Nephron progenitor cell (in vitro differentiated cells): ENCODE measurements around the gene CNTN1.

Experiments used
- DNase-seq: peaks from one replicate; pipeline ENCODE4 v3.0.0; 2021
- H3K27ac Mint-ChIP-seq: 2 replicates; pipeline ENCODE4 v1.8.0; 2021; ENCODE audit warnings: mild to moderate bottlenecking, moderate library complexity, mixed read lengths
- H3K27me3 Mint-ChIP-seq: 2 replicates; pipeline ENCODE4 v1.8.0; 2021; ENCODE audit warnings: mild to moderate bottlenecking, low read depth, mixed read lengths; ENCODE audit not compliant: poor library complexity
- H3K36me3 Mint-ChIP-seq: 2 replicates; pipeline ENCODE4 v1.8.0; 2021; ENCODE audit warnings: low read depth, mixed read lengths
- H3K4me1 Mint-ChIP-seq: 2 replicates; pipeline ENCODE4 v1.8.0; 2021; ENCODE audit warnings: mixed read lengths
- H3K4me3 Mint-ChIP-seq: 2 replicates; pipeline ENCODE4 v1.8.0; 2021; ENCODE audit warnings: mild to moderate bottlenecking, moderate library complexity, mixed read lengths
- H3K9me3 Mint-ChIP-seq: 2 replicates; pipeline ENCODE4 v1.8.0; 2021; ENCODE audit warnings: mild to moderate bottlenecking, moderate library complexity, mixed read lengths
- CTCF ChIP-seq: fragments of 200-600 bp; sonication (generic); IDR thresholded peaks from 2 replicates; pipeline ENCODE4 v1.5.0; 2021; ENCODE audit warnings: antibody characterized with exemption

The CNTN1 gene

DNA sequence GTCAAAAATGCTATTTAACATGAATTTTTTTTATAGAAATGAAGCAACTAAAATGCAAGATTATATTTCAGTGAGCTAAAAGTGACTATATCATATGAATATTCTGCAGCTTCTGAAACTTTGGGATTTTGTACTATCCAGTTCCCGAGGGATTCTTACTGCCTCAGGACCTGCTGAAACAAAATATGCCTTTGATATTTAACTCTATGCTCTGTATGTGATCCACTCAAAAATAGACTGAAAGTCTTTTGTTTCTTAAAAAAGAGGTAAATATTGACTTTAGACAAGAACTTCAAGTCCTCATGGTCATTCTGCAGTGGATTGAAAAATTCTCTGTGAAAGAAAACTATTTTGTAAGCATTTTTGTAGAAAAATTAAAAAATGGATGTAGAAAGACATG lies 22.4 kb downstream of the CNTN1 start:
- peaks cover 6% of the 10 kb centered on the region for H3K27me3 Mint-ChIP-seq
- H3K9me3 Mint-ChIP-seq, result no peaks in the 10 kb centered on the region
- no peak overlapping the region for H3K27ac Mint-ChIP-seq
- H3K4me3 Mint-ChIP-seq, result no peak overlapping the region
- no peaks in the 10 kb centered on the region for H3K36me3 Mint-ChIP-seq
- peaks cover 4% of the 10 kb centered on the region for H3K4me1 Mint-ChIP-seq
- DNase-seq, result no peak
- no peak for TF ChIP-seq CTCF

GRCh38 chr12:40716037-40716436 lies 23.8 kb downstream of the CNTN1 start:
- Mint-ChIP-seq H3K4me1 (peaks cover 4% of the 10 kb centered on the region), H3K36me3 (no peaks in the 10 kb centered on the region), H3K9me3 (no peaks in the 10 kb centered on the region), H3K27me3 (peaks cover 6% of the 10 kb centered on the region), H3K27ac (no peak overlapping the region), H3K4me3 (no peak overlapping the region)
- no peak for TF ChIP-seq CTCF
- no peak for DNase-seq

DNA sequence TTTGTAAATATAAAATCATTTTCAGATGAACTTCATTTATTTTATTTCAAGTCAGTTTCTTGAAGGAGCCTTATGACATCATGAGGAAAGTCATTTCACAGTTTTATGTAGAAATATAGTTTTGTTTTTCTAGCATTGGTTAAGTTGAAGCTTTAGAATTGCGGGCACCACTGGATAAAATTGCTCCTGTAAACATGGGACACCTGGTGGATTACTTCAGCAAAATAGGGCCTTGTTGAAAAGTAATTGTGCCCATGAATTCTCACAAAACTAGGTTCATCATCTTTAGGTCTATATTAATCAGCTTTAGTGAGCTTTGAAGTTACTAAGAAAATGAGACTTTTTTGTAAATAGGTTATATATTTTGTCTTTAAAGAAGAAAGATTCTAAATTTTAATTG lies 25.3 kb downstream of the CNTN1 start:
- peaks cover 6% of the 10 kb centered on the region for H3K27me3 Mint-ChIP-seq
- no peaks in the 10 kb centered on the region for H3K36me3 Mint-ChIP-seq
- DNase-seq, result no peak
- H3K9me3 Mint-ChIP-seq, result no peaks in the 10 kb centered on the region
- H3K4me3 Mint-ChIP-seq, result no peak overlapping the region
- TF ChIP-seq CTCF, result no peak
- no peaks in the 10 kb centered on the region for H3K4me1 Mint-ChIP-seq
- no peak overlapping the region for H3K27ac Mint-ChIP-seq

DNA sequence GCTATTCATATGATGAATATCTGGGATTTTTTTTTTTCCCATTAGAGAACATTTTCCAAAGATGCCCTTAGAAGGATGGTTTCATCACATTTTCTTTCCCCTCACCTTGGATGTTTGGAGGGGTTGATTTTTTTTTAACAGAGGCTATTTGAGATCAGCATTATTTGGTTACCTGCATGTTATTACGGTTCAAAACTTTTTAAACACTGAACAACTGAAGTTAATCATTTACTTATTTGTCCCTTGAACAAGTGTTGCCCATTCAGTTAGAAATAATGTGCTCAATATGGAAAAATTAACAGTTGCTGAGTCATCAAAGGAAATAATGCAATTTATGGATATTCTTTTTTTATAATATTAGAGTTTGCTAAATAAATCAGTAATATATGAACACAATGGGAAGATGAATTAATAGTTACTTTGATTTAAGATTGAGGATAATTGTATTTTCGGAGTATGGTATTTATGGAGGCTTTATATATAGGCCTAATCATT lies 26.7 kb downstream of the CNTN1 start:
- no peaks in the 10 kb centered on the region for H3K36me3 Mint-ChIP-seq
- DNase-seq, result no peak
- H3K27me3 Mint-ChIP-seq, result peaks cover 6% of the 10 kb centered on the region
- no peaks in the 10 kb centered on the region for H3K9me3 Mint-ChIP-seq
- H3K4me3 Mint-ChIP-seq, result no peak overlapping the region
- no peak overlapping the region for H3K27ac Mint-ChIP-seq
- TF ChIP-seq CTCF, result no peak
- no peaks in the 10 kb centered on the region for H3K4me1 Mint-ChIP-seq

GRCh38 chr12:40723001-40723400 lies 30.8 kb downstream of the CNTN1 start:
- Mint-ChIP-seq H3K4me1 (no peaks in the 10 kb centered on the region), H3K36me3 (no peaks in the 10 kb centered on the region), H3K4me3 (no peak overlapping the region), H3K9me3 (no peaks in the 10 kb centered on the region), H3K27ac (no peak overlapping the region), H3K27me3 (peaks cover 3% of the 10 kb centered on the region)
- TF ChIP-seq CTCF, result no peak
- DNase-seq, result no peak

DNA sequence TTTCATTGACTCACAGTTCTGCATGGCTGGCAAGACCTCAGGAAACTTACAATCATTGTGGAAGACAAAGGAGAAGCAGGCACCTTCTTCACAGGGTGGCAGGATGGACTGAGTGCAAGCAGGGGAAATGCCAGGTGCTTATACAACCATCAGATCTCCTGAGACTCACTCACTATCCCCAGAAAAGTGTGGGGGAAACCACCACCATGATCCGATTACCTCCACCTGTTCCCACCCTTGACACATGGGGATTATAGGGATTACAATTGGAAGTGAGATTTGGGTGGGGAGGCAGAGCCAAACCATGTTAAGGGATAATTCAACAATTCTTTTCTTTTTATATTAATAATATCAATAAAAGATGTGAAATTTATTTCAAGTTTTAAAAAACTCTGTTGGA lies 34.1 kb downstream of the CNTN1 start:
- Mint-ChIP-seq H3K9me3 (no peaks in the 10 kb centered on the region), H3K27me3 (peaks cover 3% of the 10 kb centered on the region), H3K27ac (no peak overlapping the region), H3K4me3 (no peak overlapping the region), H3K4me1 (no peaks in the 10 kb centered on the region), H3K36me3 (no peaks in the 10 kb centered on the region)
- TF ChIP-seq CTCF, result no peak
- DNase-seq, result no peak
